ENCODE data around the gene PLCB3. TPM values are rescaled to one million over a fixed set of nuclear protein-coding genes. Genes with fewer than 3 reads are reported as not detected.

Gene PLCB3
- total and polyA plus RNA-seq, 7 donors = 10.6 to 52.8 (median 17.7) TPM

GRCh38 chr11:64216879-64217278 lies 34.5 kb upstream of the PLCB3 start:
- DNase-seq = no peak
- H3K27me3 ChIP-seq = no peaks in the 10 kb centered on the region
- peaks cover 0 to 13% (median 0%) of the 10 kb centered on the region in 4 donors for H3K36me3 ChIP-seq
- no peak overlapping the region for H3K4me3 ChIP-seq
- no peaks in the 10 kb centered on the region for H3K4me1 ChIP-seq
- 86% methylated on average over 6 of the region's 6 CpGs for WGBS, 2 donors
- H3K27ac ChIP-seq = no peak overlapping the region
- TF ChIP-seq EP300 (IDR thresholded peaks at IDR 0.05) (no peak), CTCF (IDR thresholded peaks at IDR 0.05) (no peak), POLR2A (IDR thresholded peaks at IDR 0.05) (no peak), POLR2AphosphoS5 (IDR thresholded peaks at IDR 0.05) (no peak)
- no peaks in the 10 kb centered on the region for H3K9me3 ChIP-seq
- intact Hi-C loops (cut with DNase I) = no loop called here

GRCh38 chr11:64218628-64219353 lies 32.5 kb upstream of the PLCB3 start:
- H3K27me3 ChIP-seq = no peaks in the 10 kb centered on the region
- intact Hi-C loops (cut with DNase I) = no loop called here
- H3K9me3 ChIP-seq = no peaks in the 10 kb centered on the region
- no peak overlapping the region for H3K4me3 ChIP-seq
- no peaks in the 10 kb centered on the region for H3K4me1 ChIP-seq
- 65 to 83% methylated on average over 11 of the region's 11 CpGs for WGBS, 2 donors
- DNase-seq = no peak
- H3K36me3 ChIP-seq = peaks cover 0 to 14% (median 0%) of the 10 kb centered on the region in 4 donors
- TF ChIP-seq EP300 (IDR thresholded peaks at IDR 0.05) (no peak), POLR2A (IDR thresholded peaks at IDR 0.05) (no peak), POLR2AphosphoS5 (IDR thresholded peaks at IDR 0.05) (no peak), CTCF (IDR thresholded peaks at IDR 0.05) (no peak)
- no peak overlapping the region for H3K27ac ChIP-seq

- intact Hi-C loops (cut with DNase I) = no loop called here
- Histone ChIP-seq H3K36me3 (peaks cover 0 to 19% (median 0%) of the 10 kb centered on the region in 4 donors), H3K9me3 (no peaks in the 10 kb centered on the region), H3K4me3 (no peak overlapping the region), H3K4me1 (no peaks in the 10 kb centered on the region), H3K27ac (no peak overlapping the region), H3K27me3 (no peaks in the 10 kb centered on the region)
- no peak for DNase-seq
- TF ChIP-seq POLR2AphosphoS5 (IDR thresholded peaks at IDR 0.05) (no peak), CTCF (IDR thresholded peaks at IDR 0.05) (no peak), POLR2A (IDR thresholded peaks at IDR 0.05) (no peak)
- WGBS, 2 donors = 86 to 93% methylated on average over 7 of the region's 7 CpGs
Measured at GRCh38 chr11:64219354-64219684, 32.0 kb upstream of the PLCB3 start.

- Histone ChIP-seq H3K36me3 (peaks cover 0 to 21% (median 0%) of the 10 kb centered on the region in 4 donors), H3K4me3 (no peak overlapping the region), H3K27ac (no peak overlapping the region), H3K9me3 (no peaks in the 10 kb centered on the region), H3K27me3 (no peaks in the 10 kb centered on the region), H3K4me1 (peaks cover 0 to 2% (median under 1%) of the 10 kb centered on the region in 4 donors)
- no peak for TF ChIP-seq CTCF (IDR thresholded peaks at IDR 0.05)
- TF ChIP-seq EP300 (IDR thresholded peaks at IDR 0.05) = no peak
- TF ChIP-seq POLR2AphosphoS5 (IDR thresholded peaks at IDR 0.05) = no peak
- TF ChIP-seq POLR2A (IDR thresholded peaks at IDR 0.05) = no peak
- DNase-seq = no peak
- WGBS, 2 donors = 91 to 95% methylated on average over 10 of the region's 10 CpGs
- intact Hi-C loops (cut with DNase I) = no loop called here
Measured at GRCh38 chr11:64219755-64220154, 31.6 kb upstream of the PLCB3 start.

GRCh38 chr11:64220271-64220670 lies 31.1 kb upstream of the PLCB3 start:
- no peak overlapping the region for H3K4me3 ChIP-seq
- DNase-seq = no peak
- peaks cover 0 to 21% (median 0%) of the 10 kb centered on the region in 4 donors for H3K36me3 ChIP-seq
- H3K9me3 ChIP-seq = no peaks in the 10 kb centered on the region
- no peaks in the 10 kb centered on the region for H3K27me3 ChIP-seq
- H3K4me1 ChIP-seq = peaks cover 0 to 7% (median 6%) of the 10 kb centered on the region in 4 donors
- intact Hi-C loops (cut with DNase I) = no loop called here
- WGBS, 2 donors = 91 to 92% methylated on average over 17 of the region's 17 CpGs
- H3K27ac ChIP-seq = no peak overlapping the region
- TF ChIP-seq POLR2AphosphoS5 (IDR thresholded peaks at IDR 0.05) = no peak
- TF ChIP-seq POLR2A (IDR thresholded peaks at IDR 0.05) = no peak
- TF ChIP-seq EP300 (IDR thresholded peaks at IDR 0.05) = no peak
- no peak for TF ChIP-seq CTCF (IDR thresholded peaks at IDR 0.05)

All from sigmoid colon (tissue), 7 donors.